CD4-positive, alpha-beta memory T cell (primary cell): Measurements from ENCODE around the gene EPN2. TPM values are rescaled to one million over a fixed set of nuclear protein-coding genes. Genes with fewer than 3 reads are reported as not detected.
A peak's percentile ranks its signal among the peaks of the same experiment; 100 is the strongest.

ENCODE experiments used
- CTCF ChIA-PET: fragments of 350-600 bp; sonication (Branson Sonifier 250); formaldehyde crosslinking; loops from one replicate; lab custom pipeline; 2021; ENCODE audit warnings: inconsistent platforms; ENCODE audit not compliant: partially characterized antibody; lab: Charles Lee
- POLR2A ChIA-PET: fragments of 350-600 bp; sonication (Branson Sonifier 250); formaldehyde crosslinking; loops from one replicate; lab custom pipeline; 2021; ENCODE audit not compliant: partially characterized antibody; lab: Charles Lee
- DNase-seq, 5 donors: peaks; one replicate each; pipeline versions ENCODE4 v3.0.0 to v3.0.0-alpha.2; 2020 to 2022; ENCODE audit warnings: mixed read lengths in 1 of 5
- H3K27ac ChIP-seq: one replicate; pipeline ENCODE4 v1.7.0; 2013; ENCODE audit warnings: low read depth, low read length
- H3K27me3 ChIP-seq: 2 replicates; pipeline ENCODE4 v1.7.0; 2013; ENCODE audit warnings: mild to moderate bottlenecking, low read length, moderate library complexity; ENCODE audit not compliant: insufficient read depth
- H3K36me3 ChIP-seq: 2 replicates; pipeline ENCODE4 v1.7.0; 2013; ENCODE audit warnings: mild to moderate bottlenecking, low read length, moderate library complexity; ENCODE audit not compliant: insufficient read depth
- H3K4me1 ChIP-seq: 2 replicates; pipeline ENCODE4 v1.7.0; 2013; ENCODE audit warnings: mild to moderate bottlenecking, low read length, moderate library complexity; ENCODE audit not compliant: insufficient read depth
- H3K4me3 ChIP-seq, 2 donors: one replicate each; pipeline ENCODE4 v1.7.0; 2013; ENCODE audit warnings: low read length in 2 of 2, mild to moderate bottlenecking in 1 of 2
- H3K9me3 ChIP-seq, 2 donors: one replicate each; pipeline ENCODE4 v1.7.0; 2013; ENCODE audit warnings: low read length in 2 of 2, control low read depth in 1 of 2; ENCODE audit not compliant: control insufficient read depth in 1 of 2
- H3K27ac Mint-ChIP-seq, 7 donors: one replicate each; pipeline ENCODE4 v1.8.0; 2020 to 2021; ENCODE audit warnings: mixed read lengths in 7 of 7, mild to moderate bottlenecking in 6 of 7, inconsistent platforms in 3 of 7, moderate library complexity in 3 of 7
- H3K27me3 Mint-ChIP-seq, 2 donors: one replicate each; pipeline ENCODE4 v1.8.0; 2020 to 2021; ENCODE audit warnings: mixed read lengths in 2 of 2
- H3K36me3 Mint-ChIP-seq, 2 donors: one replicate each; pipeline ENCODE4 v1.8.0; 2020 to 2021; ENCODE audit warnings: mixed read lengths in 2 of 2, inconsistent platforms in 1 of 2, mild to moderate bottlenecking in 1 of 2
- H3K4me1 Mint-ChIP-seq, 4 donors: one replicate each; pipeline ENCODE4 v1.8.0; 2020 to 2021; ENCODE audit warnings: mixed read lengths in 4 of 4, mild to moderate bottlenecking in 1 of 4
- H3K4me3 Mint-ChIP-seq, 8 donors: one replicate each; pipeline ENCODE4 v1.8.0; 2020 to 2021; ENCODE audit warnings: mixed read lengths in 8 of 8, mild to moderate bottlenecking in 7 of 8, moderate library complexity in 6 of 8, inconsistent platforms in 3 of 8
- H3K9me3 Mint-ChIP-seq, 8 donors: one replicate each; pipeline ENCODE4 v1.8.0; 2020 to 2021; ENCODE audit warnings: mixed read lengths in 8 of 8, mild to moderate bottlenecking in 5 of 8, inconsistent platforms in 3 of 8, moderate library complexity in 1 of 8
- intact Hi-C: fragments of 100-400 bp; cut with micrococcal nuclease; formaldehyde crosslinking; loops from one replicate; pipeline ENCODE4 v1.15.1; 2023
- polyA plus RNA-seq, 2 donors: library from polyadenylated mRNA; unstranded; fragments of 300-500 nt; fragmentation: Illumina TruSeq; gene quantifications; one replicate each; pipeline ENCODE4 v1.2.3, GENCODE V29; 2021
- total RNA-seq, 2 experiments: library from RNA; stranded (reverse); gene quantifications; one replicate each; pipeline ENCODE4 v1.2.3, GENCODE V29; 2021

Gene EPN2
- total and polyA plus RNA-seq, 4 experiments from 2014 or later: 4.2 to 10.4 (median 9.9) TPM

DNA sequence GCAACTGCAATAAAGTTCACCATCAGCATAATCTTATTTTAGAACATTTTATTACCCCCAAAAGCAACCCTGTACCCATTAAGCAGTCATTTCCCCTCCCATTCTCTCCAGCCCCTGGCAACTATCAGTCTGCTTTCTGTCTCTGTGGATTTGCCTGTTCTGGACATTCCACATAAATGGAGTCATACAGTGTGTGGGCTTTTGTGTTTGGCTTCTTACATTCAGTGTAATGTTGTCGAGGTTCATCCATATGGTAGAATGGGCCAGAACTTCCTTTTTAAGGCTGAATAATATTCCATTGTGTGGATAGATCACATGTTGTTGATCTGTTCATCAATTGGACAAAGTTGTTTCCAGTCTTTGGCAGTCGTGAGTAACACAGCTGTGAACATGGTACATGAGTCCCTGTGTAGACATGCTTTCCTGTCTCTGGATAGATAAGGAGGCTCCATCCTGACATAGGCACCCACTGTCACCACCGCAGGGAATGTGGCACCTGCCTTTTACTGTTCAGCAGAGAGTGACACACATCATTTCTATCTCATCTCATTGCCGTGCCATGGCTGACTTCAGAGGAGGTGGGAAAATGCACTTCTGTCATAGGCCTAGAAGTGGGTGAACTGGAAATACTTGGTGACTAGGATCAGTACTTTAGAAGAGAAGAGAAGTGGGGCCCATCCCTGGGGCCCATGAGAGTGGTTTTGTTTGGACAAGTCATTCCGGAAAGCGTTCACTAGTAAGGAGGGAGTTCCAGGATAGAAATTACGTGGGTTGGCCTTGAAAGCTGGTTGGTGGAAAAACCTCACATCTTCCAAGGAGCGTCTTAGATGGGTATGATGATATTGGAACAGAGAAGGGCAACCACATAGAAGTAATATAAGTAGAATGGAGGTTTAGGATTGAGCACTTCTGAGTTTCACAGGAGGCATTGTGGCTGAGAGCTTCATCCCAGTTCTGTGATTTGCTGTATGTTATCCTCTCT lies 25.8 kb downstream of the EPN2 start:
- Histone ChIP-seq H3K9me3 (no peaks in the 10 kb centered on the region), H3K27me3 (no peaks in the 10 kb centered on the region), H3K36me3 (no peaks in the 10 kb centered on the region), H3K4me1 (no peaks in the 10 kb centered on the region), H3K4me3 (no peak overlapping the region), H3K27ac (no peak overlapping the region)
- no peak overlapping the region for H3K4me3 Mint-ChIP-seq
- CTCF ChIA-PET: no interaction called here
- peaks cover 0 to 4% (median under 1%) of the 10 kb centered on the region in 4 donors for H3K4me1 Mint-ChIP-seq
- DNase-seq: no peak
- H3K9me3 Mint-ChIP-seq: no peaks in the 10 kb centered on the region
- H3K27me3 Mint-ChIP-seq: peaks cover 5 to 12% of the 10 kb centered on the region in 2 donors
- H3K27ac Mint-ChIP-seq: no peak overlapping the region
- intact Hi-C loops: no loop called here
- peaks cover 0 to 5% of the 10 kb centered on the region in 2 donors for H3K36me3 Mint-ChIP-seq
- POLR2A ChIA-PET: no interaction called here

DNA sequence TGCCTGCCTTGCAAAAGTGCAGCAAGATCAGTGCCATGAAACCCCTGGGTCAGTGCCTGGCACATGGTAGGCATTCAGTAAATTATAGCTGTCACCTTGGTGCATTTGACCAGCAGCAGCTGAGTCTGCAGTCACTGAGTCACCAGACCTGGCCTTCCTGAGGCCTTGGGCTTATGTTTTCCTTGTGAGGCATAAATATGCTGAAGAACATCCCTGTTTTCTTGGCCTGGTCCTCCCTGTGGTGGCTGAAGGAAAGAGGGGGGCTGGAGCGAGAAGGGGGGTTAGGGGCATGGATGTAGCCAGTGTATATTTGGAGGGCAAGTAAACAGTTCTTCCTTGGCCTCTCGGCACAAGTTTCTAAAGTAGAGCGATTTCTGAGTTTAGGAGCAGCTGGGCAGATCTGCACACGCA lies 26.5 kb downstream of the EPN2 start:
- ChIA-PET CTCF (no interaction called here), POLR2A (no interaction called here)
- H3K9me3 ChIP-seq: no peaks in the 10 kb centered on the region
- H3K27ac Mint-ChIP-seq: no peak overlapping the region
- peaks cover 0 to 4% (median 0%) of the 10 kb centered on the region in 4 donors for H3K4me1 Mint-ChIP-seq
- no peak overlapping the region for H3K27ac ChIP-seq
- H3K36me3 Mint-ChIP-seq: peaks cover 0 to 5% of the 10 kb centered on the region in 2 donors
- no peaks in the 10 kb centered on the region for H3K4me1 ChIP-seq
- no peaks in the 10 kb centered on the region for H3K36me3 ChIP-seq
- H3K4me3 Mint-ChIP-seq: no peak overlapping the region
- no peaks in the 10 kb centered on the region for H3K27me3 ChIP-seq
- intact Hi-C loops: no loop called here
- peaks cover 4 to 12% of the 10 kb centered on the region in 2 donors for H3K27me3 Mint-ChIP-seq
- no peak for DNase-seq
- no peaks in the 10 kb centered on the region for H3K9me3 Mint-ChIP-seq
- no peak overlapping the region for H3K4me3 ChIP-seq

DNA sequence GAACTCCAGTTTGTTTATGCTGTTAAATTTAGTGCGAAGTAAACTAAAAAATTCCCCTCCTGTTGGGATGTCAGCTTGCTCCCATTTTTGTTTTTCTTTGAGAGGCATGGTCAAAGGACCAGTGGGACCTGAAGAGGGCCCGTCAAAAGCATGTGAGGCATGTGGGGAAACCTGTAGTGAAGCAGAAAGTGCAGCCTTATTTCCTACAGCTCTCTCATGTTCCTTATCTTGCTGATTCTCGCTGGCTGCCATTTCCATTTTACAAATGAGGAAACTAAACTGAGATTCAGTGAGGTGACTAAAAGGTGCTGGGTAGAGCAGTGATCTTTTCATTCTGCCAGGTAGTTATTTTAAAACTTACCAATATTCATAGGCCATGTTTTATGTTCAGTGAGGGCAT lies 27.1 kb downstream of the EPN2 start:
- H3K27ac Mint-ChIP-seq: no peak overlapping the region
- Histone ChIP-seq H3K27ac (no peak overlapping the region), H3K36me3 (no peaks in the 10 kb centered on the region), H3K9me3 (no peaks in the 10 kb centered on the region), H3K4me3 (no peak overlapping the region), H3K27me3 (no peaks in the 10 kb centered on the region), H3K4me1 (no peaks in the 10 kb centered on the region)
- peaks cover 0 to 5% of the 10 kb centered on the region in 2 donors for H3K36me3 Mint-ChIP-seq
- peaks cover 4 to 12% of the 10 kb centered on the region in 2 donors for H3K27me3 Mint-ChIP-seq
- POLR2A ChIA-PET: no interaction called here
- H3K9me3 Mint-ChIP-seq: no peaks in the 10 kb centered on the region
- H3K4me3 Mint-ChIP-seq: no peak overlapping the region
- intact Hi-C loops: no loop called here
- no peak for DNase-seq
- peaks cover 0 to 4% (median 0%) of the 10 kb centered on the region in 4 donors for H3K4me1 Mint-ChIP-seq
- CTCF ChIA-PET: no interaction called here

DNA sequence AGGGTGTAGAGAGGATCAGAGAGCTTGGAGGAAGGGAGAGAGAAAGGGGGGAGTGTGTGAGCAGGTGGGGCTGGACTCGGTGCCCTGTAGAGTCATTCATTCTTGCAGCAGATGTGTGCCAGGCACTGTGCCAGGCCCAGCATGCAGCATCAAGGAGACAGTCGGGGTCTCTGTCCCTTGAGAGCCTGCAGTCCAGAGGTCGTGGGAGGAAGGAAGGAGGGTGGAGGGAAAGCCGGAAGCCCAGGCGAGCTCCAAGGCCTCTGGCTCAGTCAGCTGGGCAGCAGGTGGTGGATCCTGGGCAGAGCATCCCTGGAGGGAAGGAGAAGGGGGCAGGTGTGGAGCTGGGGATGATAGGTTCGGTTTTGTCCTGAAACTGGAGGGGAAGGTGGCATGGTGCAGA lies 27.5 kb downstream of the EPN2 start:
- Histone ChIP-seq H3K4me1 (no peaks in the 10 kb centered on the region), H3K27me3 (no peaks in the 10 kb centered on the region), H3K9me3 (no peaks in the 10 kb centered on the region), H3K36me3 (no peaks in the 10 kb centered on the region), H3K27ac (no peak overlapping the region), H3K4me3 (no peak overlapping the region)
- peaks cover 0 to 4% (median 0%) of the 10 kb centered on the region in 4 donors for H3K4me1 Mint-ChIP-seq
- no peak for DNase-seq
- H3K27ac Mint-ChIP-seq: no peak overlapping the region
- peaks cover 0 to 5% of the 10 kb centered on the region in 2 donors for H3K36me3 Mint-ChIP-seq
- intact Hi-C loops: no loop called here
- no peaks in the 10 kb centered on the region for H3K9me3 Mint-ChIP-seq
- H3K4me3 Mint-ChIP-seq: no peak overlapping the region
- POLR2A ChIA-PET: no interaction called here
- CTCF ChIA-PET: no interaction called here
- H3K27me3 Mint-ChIP-seq: peaks cover 4 to 12% of the 10 kb centered on the region in 2 donors

DNA sequence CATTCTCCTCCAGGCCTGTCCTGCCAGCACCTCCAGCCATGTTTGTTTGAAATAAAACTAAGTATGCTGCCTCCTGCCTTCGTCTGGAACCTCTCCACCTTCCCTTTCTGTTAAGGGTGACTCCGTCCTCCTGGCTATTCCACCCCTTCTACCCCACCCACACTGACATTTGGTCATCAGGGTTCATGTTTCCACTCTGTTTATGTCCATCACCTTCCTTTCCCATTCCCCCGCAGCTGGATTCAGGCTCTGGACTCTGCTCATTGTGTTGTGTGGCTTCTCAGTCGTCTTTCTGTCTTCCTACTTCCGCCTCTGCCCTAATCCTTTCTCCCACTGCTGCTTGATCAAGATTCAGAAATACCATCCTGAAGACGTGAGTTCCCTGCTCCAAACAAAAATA lies 28.6 kb downstream of the EPN2 start:
- H3K27me3 Mint-ChIP-seq: peaks cover 4 to 6% of the 10 kb centered on the region in 2 donors
- Histone ChIP-seq H3K4me3 (no peak overlapping the region), H3K9me3 (no peaks in the 10 kb centered on the region), H3K4me1 (no peaks in the 10 kb centered on the region), H3K27me3 (no peaks in the 10 kb centered on the region), H3K36me3 (no peaks in the 10 kb centered on the region), H3K27ac (no peak overlapping the region)
- H3K4me1 Mint-ChIP-seq: peaks cover 0 to 4% (median 0%) of the 10 kb centered on the region in 4 donors
- H3K27ac Mint-ChIP-seq: peak overlapping the region in 1 of 7 donors; percentile 62
- H3K36me3 Mint-ChIP-seq: peaks cover 0 to 5% of the 10 kb centered on the region in 2 donors
- POLR2A ChIA-PET: no interaction called here
- DNase-seq: no peak
- CTCF ChIA-PET: no interaction called here
- intact Hi-C loops: no loop called here
- no peaks in the 10 kb centered on the region for H3K9me3 Mint-ChIP-seq
- no peak overlapping the region for H3K4me3 Mint-ChIP-seq

DNA sequence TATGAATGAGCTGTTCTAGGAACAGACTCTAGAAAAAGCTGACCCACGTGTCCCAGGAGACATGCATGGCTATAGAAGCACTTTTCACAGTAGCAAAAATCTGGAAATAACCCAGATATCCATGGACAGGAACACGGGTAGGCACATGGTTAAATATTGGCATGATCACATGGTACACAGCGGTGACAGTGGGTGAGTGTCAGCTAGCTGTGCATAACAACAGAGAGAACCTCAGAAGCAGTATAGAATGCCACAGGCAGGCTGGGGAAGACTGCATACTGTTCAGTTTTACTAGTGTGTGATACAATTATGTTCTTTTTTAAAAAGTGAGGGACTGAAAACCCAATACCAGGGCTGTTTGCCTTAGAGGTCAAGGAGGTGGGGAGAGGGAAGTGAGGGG lies 31.4 kb downstream of the EPN2 start:
- POLR2A ChIA-PET: no interaction called here
- no peak overlapping the region for H3K27ac Mint-ChIP-seq
- Histone ChIP-seq H3K36me3 (no peaks in the 10 kb centered on the region), H3K9me3 (no peaks in the 10 kb centered on the region), H3K4me1 (no peaks in the 10 kb centered on the region), H3K4me3 (no peak overlapping the region), H3K27me3 (no peaks in the 10 kb centered on the region), H3K27ac (no peak overlapping the region)
- peaks cover 0 to 5% of the 10 kb centered on the region in 2 donors for H3K36me3 Mint-ChIP-seq
- peaks cover 0 to 5% of the 10 kb centered on the region in 2 donors for H3K27me3 Mint-ChIP-seq
- intact Hi-C loops: no loop called here
- H3K9me3 Mint-ChIP-seq: no peaks in the 10 kb centered on the region
- no peak for DNase-seq
- CTCF ChIA-PET: no interaction called here
- H3K4me3 Mint-ChIP-seq: no peak overlapping the region
- H3K4me1 Mint-ChIP-seq: peaks cover 0 to 4% (median 0%) of the 10 kb centered on the region in 4 donors

DNA sequence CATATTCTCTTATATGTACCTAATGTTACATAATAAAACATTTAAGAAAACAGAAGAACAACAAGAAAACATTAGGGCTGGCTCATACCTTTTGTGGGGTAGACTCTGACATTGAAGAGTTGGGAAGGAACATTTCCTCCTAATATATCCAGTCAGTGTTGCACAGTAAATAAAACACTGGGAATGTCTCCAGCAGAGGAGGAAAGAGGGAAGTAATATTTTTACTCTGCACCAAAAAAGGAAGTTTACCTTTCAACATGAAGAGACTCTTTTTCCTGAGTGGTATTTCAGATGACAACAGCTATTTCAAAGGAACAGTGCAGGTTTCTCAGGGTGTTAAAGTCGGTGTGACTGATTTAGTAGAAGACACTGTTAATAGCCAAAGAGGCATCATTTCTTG lies 31.9 kb downstream of the EPN2 start:
- Histone ChIP-seq H3K27ac (no peak overlapping the region), H3K36me3 (no peaks in the 10 kb centered on the region), H3K4me1 (no peaks in the 10 kb centered on the region), H3K4me3 (no peak overlapping the region), H3K9me3 (no peaks in the 10 kb centered on the region), H3K27me3 (no peaks in the 10 kb centered on the region)
- ChIA-PET CTCF (no interaction called here), POLR2A (no interaction called here)
- peaks cover 0 to 5% of the 10 kb centered on the region in 2 donors for H3K27me3 Mint-ChIP-seq
- H3K4me3 Mint-ChIP-seq: no peak overlapping the region
- intact Hi-C loops: no loop called here
- no peak overlapping the region for H3K27ac Mint-ChIP-seq
- no peak for DNase-seq
- H3K36me3 Mint-ChIP-seq: peaks cover 0 to 5% of the 10 kb centered on the region in 2 donors
- peaks cover 0 to 4% (median 0%) of the 10 kb centered on the region in 4 donors for H3K4me1 Mint-ChIP-seq
- H3K9me3 Mint-ChIP-seq: no peaks in the 10 kb centered on the region
